ENCODE measurements around the gene SULT1C4. TPM values are rescaled to one million over a fixed set of nuclear protein-coding genes. Genes with fewer than 3 reads are reported as not detected.
"Not testable (repeated sequence)": the region's sequence is repeated elsewhere in the genome, so short reads cannot be mapped to it uniquely, and the experiment has no call there.

SULT1C4 gene
- polyA plus RNA-seq, 3 donors from 2014 or later: not detected

- no peak for DNase-seq
- Mint-ChIP-seq H3K27ac (no peak overlapping the region), H3K4me3 (no peak overlapping the region), H3K9me3 (peaks cover 0 to 10% (median 5%) of the 10 kb centered on the region in 6 donors), H3K4me1 (no peaks in the 10 kb centered on the region), H3K36me3 (peaks cover 0 to 3% (median 0%) of the 10 kb centered on the region in 3 donors), H3K27me3 (ENCODE audit: low read depth in 3 of 3) (peaks cover 0 to 4% (median 0%) of the 10 kb centered on the region in 3 donors)
These were observed 32.0 kb downstream of the SULT1C4 start for GRCh38 chr2:108409768-108410167.

GRCh38 chr2:108412995-108413710 lies 35.4 kb downstream of the SULT1C4 start:
- no peaks in the 10 kb centered on the region for H3K36me3 Mint-ChIP-seq
- H3K4me3 Mint-ChIP-seq: no peak overlapping the region
- peaks cover 0 to 4% (median 0%) of the 10 kb centered on the region in 6 donors for H3K9me3 Mint-ChIP-seq
- no peaks in the 10 kb centered on the region for H3K4me1 Mint-ChIP-seq
- no peak for DNase-seq
- H3K27me3 Mint-ChIP-seq (ENCODE audit: low read depth in 3 of 3): peaks cover 0 to 3% (median 0%) of the 10 kb centered on the region in 3 donors
- no peak overlapping the region for H3K27ac Mint-ChIP-seq

- peaks cover 0 to 2% (median 0%) of the 10 kb centered on the region in 3 donors for H3K27me3 Mint-ChIP-seq (ENCODE audit: low read depth in 3 of 3)
- DNase-seq: no peak
- no peak overlapping the region for H3K27ac Mint-ChIP-seq
- no peaks in the 10 kb centered on the region for H3K4me1 Mint-ChIP-seq
- H3K36me3 Mint-ChIP-seq: no peaks in the 10 kb centered on the region
- H3K4me3 Mint-ChIP-seq: no peak overlapping the region
- peaks cover 0 to 4% (median 0%) of the 10 kb centered on the region in 6 donors for H3K9me3 Mint-ChIP-seq
These were observed 35.9 kb downstream of the SULT1C4 start for GRCh38 chr2:108413711-108414095.

GRCh38 chr2:108414256-108414876 lies 36.6 kb downstream of the SULT1C4 start:
- H3K4me3 Mint-ChIP-seq: no peak overlapping the region
- no peak for DNase-seq
- no peak overlapping the region for H3K27ac Mint-ChIP-seq
- peaks cover 0 to 2% (median 0%) of the 10 kb centered on the region in 3 donors for H3K27me3 Mint-ChIP-seq (ENCODE audit: low read depth in 3 of 3)
- H3K36me3 Mint-ChIP-seq: no peaks in the 10 kb centered on the region
- no peaks in the 10 kb centered on the region for H3K9me3 Mint-ChIP-seq
- no peaks in the 10 kb centered on the region for H3K4me1 Mint-ChIP-seq

GRCh38 chr2:108414945-108415344 lies 37.2 kb downstream of the SULT1C4 start:
- Mint-ChIP-seq H3K4me3 (no peak overlapping the region), H3K27ac (no peak overlapping the region), H3K27me3 (ENCODE audit: low read depth in 3 of 3) (peaks cover 0 to 2% (median 0%) of the 10 kb centered on the region in 3 donors), H3K4me1 (no peaks in the 10 kb centered on the region), H3K36me3 (no peaks in the 10 kb centered on the region), H3K9me3 (no peaks in the 10 kb centered on the region)
- DNase-seq: no peak

- peaks cover 0 to 4% (median 2%) of the 10 kb centered on the region in 3 donors for H3K27me3 Mint-ChIP-seq (ENCODE audit: low read depth in 3 of 3)
- peak in 1 of 3 donors; percentile 0 for DNase-seq
- H3K4me3 Mint-ChIP-seq: no peak overlapping the region
- H3K9me3 Mint-ChIP-seq: no peaks in the 10 kb centered on the region
- no peak overlapping the region for H3K27ac Mint-ChIP-seq
- no peaks in the 10 kb centered on the region for H3K36me3 Mint-ChIP-seq
- H3K4me1 Mint-ChIP-seq: no peaks in the 10 kb centered on the region
These were observed 39.5 kb downstream of the SULT1C4 start for GRCh38 chr2:108417254-108417653.

GRCh38 chr2:108418416-108418815 lies 40.7 kb downstream of the SULT1C4 start:
- Mint-ChIP-seq H3K4me3 (no peak overlapping the region), H3K9me3 (no peaks in the 10 kb centered on the region), H3K36me3 (no peaks in the 10 kb centered on the region), H3K27ac (no peak overlapping the region), H3K4me1 (no peaks in the 10 kb centered on the region), H3K27me3 (ENCODE audit: low read depth in 3 of 3) (peaks cover 0 to 6% (median 2%) of the 10 kb centered on the region in 3 donors)
- DNase-seq: no peak

- Mint-ChIP-seq H3K4me1 (no peaks in the 10 kb centered on the region), H3K4me3 (no peak overlapping the region), H3K27ac (no peak overlapping the region), H3K27me3 (ENCODE audit: low read depth in 3 of 3) (peaks cover 2 to 11% (median 5%) of the 10 kb centered on the region in 3 donors), H3K36me3 (no peaks in the 10 kb centered on the region), H3K9me3 (no peaks in the 10 kb centered on the region)
- no peak for DNase-seq
These were observed 45.3 kb downstream of the SULT1C4 start for GRCh38 chr2:108423067-108423466.

GRCh38 chr2:108423502-108424251 lies 45.9 kb downstream of the SULT1C4 start:
- Mint-ChIP-seq H3K27ac (no peak overlapping the region), H3K27me3 (ENCODE audit: low read depth in 3 of 3) (peaks cover 2 to 11% (median 4%) of the 10 kb centered on the region in 3 donors), H3K36me3 (no peaks in the 10 kb centered on the region), H3K4me3 (no peak overlapping the region), H3K4me1 (no peaks in the 10 kb centered on the region), H3K9me3 (no peaks in the 10 kb centered on the region)
- no peak for DNase-seq

GRCh38 chr2:108428286-108429009 lies 50.7 kb downstream of the SULT1C4 start:
- H3K27me3 Mint-ChIP-seq (ENCODE audit: low read depth in 3 of 3): peaks cover 6 to 15% (median 10%) of the 10 kb centered on the region in 3 donors
- H3K36me3 Mint-ChIP-seq: peaks cover 0 to 3% (median 0%) of the 10 kb centered on the region in 3 donors
- H3K9me3 Mint-ChIP-seq: no peaks in the 10 kb centered on the region
- no peak overlapping the region for H3K27ac Mint-ChIP-seq
- no peak overlapping the region for H3K4me3 Mint-ChIP-seq
- no peak for DNase-seq
- no peaks in the 10 kb centered on the region for H3K4me1 Mint-ChIP-seq

- H3K27me3 Mint-ChIP-seq (ENCODE audit: low read depth in 3 of 3): peaks cover 4 to 14% (median 4%) of the 10 kb centered on the region in 3 donors
- not testable (repeated sequence) for H3K9me3 Mint-ChIP-seq, H3K4me1 Mint-ChIP-seq, H3K36me3 Mint-ChIP-seq, DNase-seq, H3K4me3 Mint-ChIP-seq, H3K27ac Mint-ChIP-seq
These were observed 57.8 kb downstream of the SULT1C4 start for GRCh38 chr2:108435578-108435977.

GRCh38 chr2:108436976-108437375 lies 59.2 kb downstream of the SULT1C4 start:
- Mint-ChIP-seq H3K4me3 (no peak overlapping the region), H3K4me1 (no peaks in the 10 kb centered on the region), H3K27me3 (ENCODE audit: low read depth in 3 of 3) (peaks cover 0 to 7% (median 3%) of the 10 kb centered on the region in 3 donors), H3K27ac (no peak overlapping the region), H3K36me3 (peaks cover 0 to 3% (median 0%) of the 10 kb centered on the region in 3 donors), H3K9me3 (no peaks in the 10 kb centered on the region)
- DNase-seq: no peak

All from immature natural killer cell (primary cell).